NT2/D1 (cell line): ENCODE data around the gene DNMT3B.

Source experiments
- YY1 ChIP-seq: IDR thresholded peaks from 2 replicates; pipeline ENCODE4 v1.6.1; 2011; ENCODE audit not compliant: insufficient read length, insufficient read depth
- ZNF274 ChIP-seq: IDR thresholded peaks from 2 replicates; pipeline ENCODE4 v1.6.1; 2011; ENCODE audit warnings: mild to moderate bottlenecking, low read depth, low read length

DNA sequence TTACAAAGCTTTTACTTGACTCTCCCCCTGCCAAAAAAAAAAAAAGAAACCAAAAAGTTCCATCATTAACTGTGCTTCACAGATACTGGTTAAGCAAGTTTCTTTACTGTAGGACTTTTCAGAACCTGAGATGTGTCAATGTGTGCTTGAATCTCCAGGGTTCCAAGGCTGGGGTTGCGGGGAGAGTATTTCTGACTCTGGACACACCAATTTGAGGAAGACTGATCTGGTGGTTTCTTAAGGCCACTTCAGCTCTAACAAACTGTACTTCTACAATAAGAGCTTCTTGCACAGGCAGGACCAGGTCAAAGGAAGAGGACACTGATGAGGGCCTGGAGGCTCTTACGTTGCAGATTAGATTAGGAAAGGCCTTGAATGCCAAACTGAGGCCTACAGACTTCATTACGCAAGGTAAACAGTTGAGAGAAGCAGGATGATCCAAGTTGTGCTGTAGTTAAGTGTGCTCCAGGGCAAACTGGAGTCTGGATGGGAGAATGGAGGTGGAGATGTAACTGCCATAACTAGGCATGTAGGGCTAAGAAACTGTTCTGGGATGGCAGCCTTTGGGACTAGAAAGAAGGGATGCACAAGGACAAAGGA is 43.3 kb upstream of the DNMT3B start:
- TF ChIP-seq YY1 (no peak), ZNF274 (no peak)
